Vagina (tissue), 2 donors: Measurements from ENCODE around the gene CLN3. TPM values are rescaled to one million over a fixed set of nuclear protein-coding genes. Genes with fewer than 3 reads are reported as not detected.
"Not testable (repeated sequence)": the region's sequence is repeated elsewhere in the genome, so short reads cannot be mapped to it uniquely, and the experiment has no call there.

Experiments
- DNase-seq, 2 donors: peaks; one replicate each; pipeline ENCODE4 v3.0.0-alpha.2; 2017; ENCODE audit errors: extremely low spot score in 2 of 2
- H3K27ac ChIP-seq: fragments of 200-600 bp; sonication (generic); one replicate; pipeline ENCODE4 v1.5.1; 2019
- H3K27me3 ChIP-seq: fragments of 200-600 bp; sonication (generic); one replicate; pipeline ENCODE4 v1.5.1; 2019
- H3K36me3 ChIP-seq, 2 donors: fragments of 200-600 bp; sonication (generic); one replicate each; pipeline ENCODE4 v1.5.1; 2017 to 2019
- H3K4me1 ChIP-seq: fragments of 200-600 bp; sonication (generic); one replicate; pipeline ENCODE4 v1.5.1; 2019
- H3K4me3 ChIP-seq, 2 donors: fragments of 200-600 bp; sonication (generic); 1 replicate in 1 of 2; 2 replicates in 1 of 2; pipeline ENCODE4 v1.5.1; 2016 to 2019
- H3K9me3 ChIP-seq: fragments of 200-600 bp; sonication (generic); one replicate; pipeline ENCODE4 v1.5.1; 2019
- POLR2A ChIP-seq, 2 donors: fragments of 450-650 bp; IDR thresholded peaks; one replicate each; pipeline ENCODE4 v1.6.1; 2017; ENCODE audit warnings: antibody characterized with exemption in 2 of 2, mild to moderate bottlenecking in 2 of 2, moderate library complexity in 2 of 2
- POLR2AphosphoS5 ChIP-seq, 2 donors: sonication (generic); formaldehyde crosslinking; IDR thresholded peaks; one replicate each; pipeline ENCODE4 v1.9.0; 2017; ENCODE audit warnings: antibody characterized with exemption in 2 of 2, mild to moderate bottlenecking in 2 of 2, low read depth in 1 of 2; ENCODE audit not compliant: insufficient read depth in 1 of 2
- intact Hi-C: fragments of 100-400 bp; cut with DNase I; formaldehyde crosslinking; loops from one replicate; pipeline ENCODE4 v1.15.1; 2023
- total RNA-seq: library from RNA; depleted of rRNA; stranded (reverse); fragments of >200 nt; gene quantifications from one replicate; pipeline ENCODE4 v1.2.3, GENCODE V29; 2016
- TF ChIP-seq, protein P1 (sequence below), 3 experiments: fragments of 450-650 bp in 2 of 3; fragments of 200-600 bp in 1 of 3; sonication (generic) in 1 of 3; IDR thresholded peaks; one replicate each; pipeline ENCODE4 v1.5.1; 2017 to 2019; ENCODE audit warnings: antibody characterized with exemption in 3 of 3, mild to moderate bottlenecking in 2 of 3, moderate library complexity in 2 of 3

Gene CLN3
- total RNA-seq, 1 donor from 2014 or later: 22.8 TPM

DNA sequence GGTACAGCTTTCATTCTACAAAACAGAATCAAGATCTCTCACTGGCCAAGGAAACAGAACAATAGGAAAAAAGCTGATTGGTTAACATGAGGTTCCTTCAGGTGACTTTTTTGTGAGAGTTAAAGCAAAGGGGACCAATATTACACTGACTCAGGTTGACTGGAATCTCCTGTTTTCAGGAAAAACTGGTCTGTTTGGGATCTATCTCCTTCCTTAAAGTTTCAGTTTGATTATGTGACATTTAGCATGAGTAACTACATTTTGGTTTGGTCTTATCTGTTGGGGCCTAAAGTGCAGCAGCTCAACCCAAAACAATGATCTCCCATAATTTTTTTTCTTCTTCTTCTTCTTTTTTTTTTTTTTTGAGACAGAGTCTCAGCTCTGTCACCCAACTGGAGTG lies 37.2 kb upstream of the CLN3 start:
- TF ChIP-seq POLR2AphosphoS5 (IDR thresholded peaks at IDR 0.05; ENCODE audit: insufficient read depth in 1 of 2, low read depth in 1 of 2) (no peak), POLR2A (IDR thresholded peaks at IDR 0.05) (no peak)
- TF ChIP-seq, protein P1, sequence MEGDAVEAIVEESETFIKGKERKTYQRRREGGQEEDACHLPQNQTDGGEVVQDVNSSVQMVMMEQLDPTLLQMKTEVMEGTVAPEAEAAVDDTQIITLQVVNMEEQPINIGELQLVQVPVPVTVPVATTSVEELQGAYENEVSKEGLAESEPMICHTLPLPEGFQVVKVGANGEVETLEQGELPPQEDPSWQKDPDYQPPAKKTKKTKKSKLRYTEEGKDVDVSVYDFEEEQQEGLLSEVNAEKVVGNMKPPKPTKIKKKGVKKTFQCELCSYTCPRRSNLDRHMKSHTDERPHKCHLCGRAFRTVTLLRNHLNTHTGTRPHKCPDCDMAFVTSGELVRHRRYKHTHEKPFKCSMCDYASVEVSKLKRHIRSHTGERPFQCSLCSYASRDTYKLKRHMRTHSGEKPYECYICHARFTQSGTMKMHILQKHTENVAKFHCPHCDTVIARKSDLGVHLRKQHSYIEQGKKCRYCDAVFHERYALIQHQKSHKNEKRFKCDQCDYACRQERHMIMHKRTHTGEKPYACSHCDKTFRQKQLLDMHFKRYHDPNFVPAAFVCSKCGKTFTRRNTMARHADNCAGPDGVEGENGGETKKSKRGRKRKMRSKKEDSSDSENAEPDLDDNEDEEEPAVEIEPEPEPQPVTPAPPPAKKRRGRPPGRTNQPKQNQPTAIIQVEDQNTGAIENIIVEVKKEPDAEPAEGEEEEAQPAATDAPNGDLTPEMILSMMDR (IDR thresholded peaks at IDR 0.05): no peak

DNA sequence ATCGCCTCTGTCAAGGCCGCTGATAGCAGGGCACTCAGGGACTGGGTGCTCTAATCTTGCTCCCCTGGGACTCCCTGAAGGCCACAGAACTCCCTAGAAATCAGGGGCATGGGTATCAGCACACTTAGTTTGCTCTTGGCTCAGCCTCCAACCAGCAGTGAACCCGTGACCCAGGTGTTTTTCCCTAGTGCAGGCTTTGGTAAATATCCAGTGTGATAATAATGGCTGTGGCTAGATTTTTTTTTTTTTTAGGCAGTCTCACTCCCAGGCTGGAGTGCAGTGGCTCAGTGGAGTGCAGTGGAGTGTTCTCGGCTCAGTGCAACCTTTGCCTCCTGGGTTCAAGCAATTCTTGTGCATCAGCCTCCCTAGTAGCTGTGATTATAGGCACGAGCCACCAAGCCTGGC lies 36.6 kb upstream of the CLN3 start:
- no peaks in the 10 kb centered on the region for H3K36me3 ChIP-seq
- H3K4me1 ChIP-seq: no peaks in the 10 kb centered on the region
- H3K27ac ChIP-seq: no peak overlapping the region
- intact Hi-C loops: no loop called here
- H3K4me3 ChIP-seq: no peak overlapping the region
- no peak for DNase-seq
- H3K27me3 ChIP-seq: no peaks in the 10 kb centered on the region
- no peak for TF ChIP-seq POLR2A (IDR thresholded peaks at IDR 0.05)
- TF ChIP-seq, protein P1 (IDR thresholded peaks at IDR 0.05): no peak
- TF ChIP-seq POLR2AphosphoS5 (IDR thresholded peaks at IDR 0.05; ENCODE audit: insufficient read depth in 1 of 2, low read depth in 1 of 2): no peak
- no peaks in the 10 kb centered on the region for H3K9me3 ChIP-seq

More for the DNA sequence above, 37.2 kb upstream of the CLN3 start:
- Histone ChIP-seq H3K4me1 (no peaks in the 10 kb centered on the region), H3K27ac (no peak overlapping the region), H3K27me3 (no peaks in the 10 kb centered on the region), H3K4me3 (no peak overlapping the region), H3K9me3 (no peaks in the 10 kb centered on the region), H3K36me3 (no peaks in the 10 kb centered on the region)
- intact Hi-C loops: no loop called here
- no peak for DNase-seq

DNA sequence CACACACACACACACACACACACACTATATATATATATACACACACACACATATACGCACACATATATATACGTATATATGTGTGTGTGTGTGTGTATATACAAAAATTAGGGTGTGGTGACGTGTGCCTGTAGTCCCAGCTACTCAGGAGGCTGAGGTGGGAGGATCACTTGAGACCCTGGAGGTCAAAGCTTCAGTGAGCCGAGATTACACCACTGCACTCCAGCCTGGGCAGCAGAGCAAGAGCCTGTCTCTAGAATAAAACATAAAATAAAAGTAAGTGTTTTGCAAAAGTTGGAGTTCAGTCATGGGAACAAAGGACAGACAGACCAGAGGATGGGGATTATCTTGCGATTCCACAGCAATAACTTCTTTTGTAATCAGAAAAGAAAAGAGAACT lies 36.1 kb upstream of the CLN3 start:
- H3K9me3 ChIP-seq: no peaks in the 10 kb centered on the region
- intact Hi-C loops: no loop called here
- H3K27ac ChIP-seq: no peak overlapping the region
- no peak for TF ChIP-seq POLR2AphosphoS5 (IDR thresholded peaks at IDR 0.05; ENCODE audit: insufficient read depth in 1 of 2, low read depth in 1 of 2)
- TF ChIP-seq, protein P1 (IDR thresholded peaks at IDR 0.05): no peak
- no peaks in the 10 kb centered on the region for H3K36me3 ChIP-seq
- no peaks in the 10 kb centered on the region for H3K27me3 ChIP-seq
- no peak for DNase-seq
- H3K4me1 ChIP-seq: no peaks in the 10 kb centered on the region
- no peak overlapping the region for H3K4me3 ChIP-seq

DNA sequence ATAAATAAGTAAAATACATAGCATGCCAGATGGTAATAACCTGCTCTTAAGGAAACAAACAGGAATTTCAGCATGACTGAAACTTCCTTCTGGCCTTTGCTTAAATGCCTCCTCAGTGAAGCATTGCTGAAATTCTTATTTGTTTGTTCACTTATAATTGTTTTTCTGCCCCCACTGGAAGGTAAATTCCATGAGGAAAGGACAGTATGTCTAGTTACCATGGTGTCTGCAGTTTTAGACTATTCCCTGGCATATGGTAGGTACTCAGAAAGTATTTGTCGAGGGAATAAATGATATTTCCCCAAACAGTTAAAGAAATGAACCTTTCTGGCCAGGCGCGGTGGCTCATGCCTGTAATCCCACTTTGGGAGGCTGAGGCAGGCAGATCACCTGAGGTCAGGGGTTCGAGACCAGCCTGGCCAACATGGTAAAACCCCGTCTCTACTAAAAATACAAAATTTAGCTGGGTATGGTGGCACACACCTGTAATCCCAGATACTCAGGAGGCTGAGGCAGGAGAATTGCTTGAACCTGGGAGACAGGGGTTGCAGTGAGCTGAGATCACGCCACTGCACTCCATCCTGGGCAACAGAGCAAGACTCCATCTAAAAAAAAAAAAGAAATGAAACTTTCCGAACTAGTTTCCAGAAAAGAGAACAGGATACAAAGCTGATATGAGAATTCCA lies 35.4 kb upstream of the CLN3 start:
- H3K4me3 ChIP-seq, intact Hi-C loops, H3K9me3 ChIP-seq, DNase-seq, H3K4me1 ChIP-seq, H3K27me3 ChIP-seq, H3K36me3 ChIP-seq, H3K27ac ChIP-seq: not testable (repeated sequence)

DNA sequence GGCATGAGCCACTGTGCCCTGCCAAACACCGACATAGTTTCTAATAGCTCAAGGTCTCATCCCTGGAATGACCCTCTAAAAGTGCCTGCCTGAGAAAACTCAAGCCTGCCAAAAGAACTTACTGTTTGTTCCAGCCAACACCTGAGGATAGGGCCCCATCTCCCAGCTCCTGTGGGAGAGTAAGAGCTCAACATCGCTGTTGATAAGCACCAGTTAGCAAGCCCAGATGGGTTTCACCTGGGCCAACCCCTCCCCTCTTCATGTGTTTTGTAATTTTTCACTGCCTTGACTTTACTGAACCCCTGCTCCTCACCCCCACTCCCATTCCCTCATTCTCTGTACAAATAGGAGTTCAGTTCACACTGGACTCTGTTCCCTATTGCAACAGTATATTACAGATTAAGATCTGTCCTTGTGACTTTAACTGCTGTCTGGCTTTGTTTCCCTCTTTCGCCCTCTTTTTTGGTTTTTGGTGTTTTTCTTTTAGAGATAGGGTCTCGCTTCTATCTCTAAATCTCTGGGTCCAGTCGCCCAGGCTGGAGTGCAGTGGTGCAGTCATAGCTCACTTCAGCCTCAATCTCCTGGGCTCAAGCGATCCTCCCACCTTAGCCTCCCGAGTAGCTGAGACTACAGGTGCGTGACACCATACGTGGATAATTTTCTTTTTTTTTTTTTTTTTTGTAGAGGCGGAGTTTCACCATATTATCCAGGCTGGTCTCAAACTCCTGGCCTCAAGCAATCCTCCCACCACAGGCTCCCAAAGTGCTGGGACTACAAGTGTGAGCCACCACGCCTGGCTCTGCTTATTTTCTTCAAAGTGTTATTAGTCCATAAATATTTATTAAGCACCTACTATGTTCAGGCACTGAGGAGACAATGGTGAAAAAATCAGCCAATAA lies 34.6 kb upstream of the CLN3 start:
- Histone ChIP-seq H3K4me3 (no peak overlapping the region), H3K4me1 (no peaks in the 10 kb centered on the region), H3K36me3 (no peaks in the 10 kb centered on the region), H3K27me3 (no peaks in the 10 kb centered on the region), H3K9me3 (no peaks in the 10 kb centered on the region), H3K27ac (no peak overlapping the region)
- no peak for DNase-seq
- TF ChIP-seq POLR2A (IDR thresholded peaks at IDR 0.05) (no peak), POLR2AphosphoS5 (IDR thresholded peaks at IDR 0.05; ENCODE audit: insufficient read depth in 1 of 2, low read depth in 1 of 2) (no peak)
- TF ChIP-seq, protein P1 (IDR thresholded peaks at IDR 0.05): no peak
- intact Hi-C loops: no loop called here
